Fibroblast of the conjunctiva (primary cell): ENCODE data around the gene NUB1.

Source experiments
- DNase-seq: peaks from one replicate; pipeline ENCODE4 v3.0.0-alpha.2; 2010; ENCODE audit warnings: low read depth

Gene NUB1

DNA sequence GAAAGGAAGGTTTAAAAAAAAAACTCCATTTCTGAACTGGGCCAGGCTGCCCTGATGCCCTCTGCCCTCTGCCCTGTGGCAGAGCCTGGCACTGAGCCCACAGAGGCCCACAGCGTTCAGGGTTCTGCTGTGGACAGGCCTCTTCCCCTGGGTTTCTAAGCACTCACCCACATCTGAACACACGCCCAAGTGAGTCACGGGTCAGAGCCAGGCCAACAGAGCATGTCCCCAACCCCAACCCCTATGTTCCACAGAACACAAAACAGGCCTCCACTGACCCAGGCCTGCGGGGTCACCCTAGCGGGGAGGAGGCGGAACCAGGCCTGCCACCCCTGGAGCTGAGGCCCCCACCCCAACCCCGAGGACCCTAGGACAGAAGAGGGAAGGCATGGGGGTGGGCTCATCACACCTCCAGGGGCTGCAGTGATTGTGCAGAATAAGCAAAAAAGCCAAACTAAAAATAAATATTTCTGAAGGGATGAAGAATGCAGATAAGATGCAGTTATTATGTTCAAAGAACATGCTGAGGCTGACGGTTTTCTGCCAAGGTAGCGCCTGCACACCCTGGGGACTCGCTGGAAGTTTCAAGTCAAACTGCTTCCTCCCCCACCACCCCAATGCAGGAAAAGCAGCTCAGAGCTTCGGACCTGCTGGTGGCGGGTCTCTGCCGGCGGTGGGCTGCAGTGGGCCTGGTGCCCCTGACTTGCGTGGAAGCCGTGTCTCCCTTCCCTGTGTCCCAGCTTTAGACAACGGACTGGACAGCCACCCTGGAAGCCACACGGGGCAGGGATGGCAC is 62.8 kb downstream of the NUB1 start:
- no peak for DNase-seq

DNA sequence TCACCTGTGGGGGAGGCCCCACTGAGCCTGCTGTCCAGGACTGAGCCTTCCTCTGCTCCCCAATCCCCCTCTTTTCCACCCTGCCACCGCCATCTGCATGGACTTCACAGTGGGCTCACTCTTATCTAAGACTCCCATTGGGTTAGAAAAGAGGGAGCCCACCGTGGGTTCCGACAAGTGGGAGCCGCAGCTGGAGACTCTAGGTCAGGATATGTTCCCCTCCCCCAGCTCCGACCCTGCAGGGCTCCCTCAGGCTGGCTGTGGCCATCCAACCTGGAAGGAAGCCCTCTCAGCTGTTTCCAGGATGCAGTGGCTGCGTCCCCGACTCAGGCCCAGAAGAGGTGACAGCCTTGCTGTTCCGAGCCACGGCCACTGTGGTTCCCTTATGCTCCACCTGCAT is 63.4 kb downstream of the NUB1 start:
- no peak for DNase-seq

DNA sequence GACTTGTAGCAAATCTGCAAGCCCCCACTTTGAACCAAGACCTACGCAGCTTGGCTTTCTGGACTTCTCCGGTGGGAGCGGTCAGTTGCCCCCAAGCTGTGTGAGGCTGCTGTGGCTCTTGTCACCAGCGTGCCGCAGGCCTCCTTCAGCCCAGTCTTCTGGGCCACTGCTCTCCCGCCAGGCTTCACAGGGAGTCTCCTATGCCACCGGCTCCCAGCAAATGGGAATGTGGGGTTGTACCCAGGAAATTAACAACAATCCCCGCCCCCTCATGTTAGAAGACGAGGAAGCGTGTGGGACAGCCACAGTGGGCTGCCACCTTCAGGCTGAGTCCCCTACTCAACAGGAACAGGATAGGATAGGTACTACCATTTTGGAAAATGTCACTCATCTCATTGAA is 64.0 kb downstream of the NUB1 start:
- DNase-seq = no peak

DNA sequence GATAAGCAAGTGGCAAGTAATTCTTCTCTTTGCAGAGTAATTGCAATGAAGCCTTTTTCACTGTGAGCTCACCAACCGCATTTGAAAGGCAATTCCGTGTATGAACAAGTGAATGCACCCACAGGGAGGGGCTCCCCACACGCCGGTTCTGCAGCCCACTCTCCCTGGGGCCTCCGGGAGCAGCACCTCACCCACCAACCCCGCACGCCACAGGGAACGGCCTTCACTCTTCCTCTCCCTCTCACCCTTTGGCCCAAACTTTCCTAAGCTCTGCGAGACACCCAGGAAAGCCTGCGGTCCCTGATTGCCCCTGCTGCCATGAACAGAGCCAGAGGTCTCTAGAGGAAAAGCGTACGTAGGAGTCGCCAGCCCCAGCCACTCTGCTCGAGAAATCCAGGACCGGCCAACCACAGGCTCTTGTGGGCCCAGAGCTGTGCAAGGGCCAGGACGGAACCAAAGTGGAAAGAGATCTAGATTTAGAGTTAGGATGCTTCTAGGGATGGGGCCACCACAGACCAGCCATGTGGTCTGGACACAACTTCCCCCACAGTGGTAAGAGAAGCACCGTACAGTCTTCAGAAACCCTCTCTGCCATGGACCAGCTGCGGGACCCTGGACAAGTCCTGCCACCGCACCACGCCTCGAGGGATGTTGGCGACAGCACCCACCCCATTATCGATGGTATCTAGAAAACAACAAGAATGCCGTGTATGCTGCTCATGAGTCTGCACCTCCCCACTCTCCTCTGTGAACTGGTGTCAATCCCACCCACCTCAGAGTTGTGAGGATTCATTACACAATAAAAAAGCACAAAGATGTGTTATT is 64.7 kb downstream of the NUB1 start:
- no peak for DNase-seq

DNA sequence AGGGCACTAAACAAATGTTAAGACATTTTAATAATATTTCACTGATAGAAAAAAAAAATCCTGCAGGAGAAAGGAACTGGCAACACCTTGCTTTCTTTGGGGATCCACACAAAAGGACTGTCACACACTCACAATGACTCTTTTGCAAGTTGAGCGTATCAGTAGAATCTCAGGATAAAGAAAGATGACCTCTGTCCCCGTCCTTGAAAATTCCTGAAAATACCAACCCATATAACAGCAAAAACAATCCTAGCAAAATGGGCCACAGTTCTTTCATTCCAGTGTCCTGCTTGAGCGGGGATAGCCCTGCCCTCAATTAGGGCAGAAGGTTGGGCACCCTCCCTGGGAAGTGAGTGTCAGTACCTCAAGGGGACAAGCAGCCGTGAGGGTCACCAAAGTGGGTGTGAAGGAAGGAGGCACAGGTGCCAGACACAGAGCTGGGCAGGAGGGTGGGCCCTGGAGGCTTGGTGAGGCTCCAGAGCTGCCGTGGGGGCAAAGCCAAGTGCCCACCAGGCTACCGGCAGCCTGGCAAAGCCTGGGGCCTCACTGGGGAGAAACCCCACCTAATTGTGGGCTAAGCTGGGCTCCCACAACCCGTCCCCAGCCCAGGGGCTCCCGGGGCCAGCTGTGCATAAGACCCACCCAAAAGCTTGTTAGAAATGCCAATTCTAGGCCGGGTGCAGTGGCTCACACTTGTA is 65.4 kb downstream of the NUB1 start:
- no peak for DNase-seq

DNA sequence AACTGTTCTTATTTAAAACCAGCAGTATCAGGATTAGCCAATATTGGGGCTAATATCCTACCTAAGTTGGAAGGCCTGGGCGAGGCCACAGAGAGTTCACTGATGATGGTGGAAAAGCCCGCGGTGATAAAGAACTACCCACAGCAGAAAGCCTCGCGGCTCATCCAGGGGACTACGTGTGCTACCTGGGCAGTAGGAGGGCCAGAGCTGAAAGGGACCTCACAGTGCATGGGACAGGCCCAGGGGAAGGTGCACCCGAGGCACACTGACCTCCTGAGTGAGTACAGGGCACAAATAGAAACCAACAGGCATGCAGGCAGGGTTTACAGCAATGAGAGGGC is 66.9 kb downstream of the NUB1 start:
- DNase-seq = no peak

DNA sequence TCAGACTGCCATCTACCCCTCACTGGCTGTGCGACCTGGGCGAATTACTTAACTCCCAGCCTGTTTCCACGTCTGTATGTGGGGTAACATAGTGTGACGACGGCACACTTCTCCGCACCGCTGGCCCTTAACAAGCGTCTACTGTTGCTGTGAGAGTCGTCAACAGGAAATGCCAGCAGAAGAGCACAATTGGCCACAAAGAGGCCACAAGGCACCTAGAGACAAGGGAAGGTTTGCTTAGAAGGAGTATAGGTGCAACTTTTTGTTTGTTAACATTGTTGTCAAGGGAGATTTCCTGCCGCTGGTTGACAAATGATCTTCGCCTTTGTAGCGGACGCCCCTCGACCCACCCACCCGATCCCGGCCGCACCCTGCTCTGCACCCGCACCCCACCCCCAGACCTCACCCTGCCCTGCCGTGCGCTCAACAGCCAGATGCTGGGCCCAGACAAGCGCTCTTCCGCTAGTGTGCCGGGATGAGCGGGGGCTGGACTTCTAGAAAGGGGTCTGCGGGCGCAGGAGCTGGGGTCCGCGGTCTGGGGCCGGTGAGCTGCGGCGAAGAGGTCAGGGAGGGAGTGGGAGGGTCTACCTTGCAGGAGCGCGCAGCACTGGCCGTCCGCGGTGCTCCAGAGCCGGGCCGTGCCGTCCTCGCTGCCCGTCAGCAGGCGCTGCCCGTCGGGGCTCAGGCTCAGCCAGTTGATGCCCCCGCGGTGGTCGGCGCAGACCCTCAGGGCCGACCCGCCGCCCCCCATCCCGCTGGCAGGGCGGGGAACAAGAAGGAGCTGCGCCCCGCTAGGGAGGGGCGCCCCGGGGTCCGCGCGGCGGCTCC is 67.4 kb downstream of the NUB1 start:
- no peak for DNase-seq

DNA sequence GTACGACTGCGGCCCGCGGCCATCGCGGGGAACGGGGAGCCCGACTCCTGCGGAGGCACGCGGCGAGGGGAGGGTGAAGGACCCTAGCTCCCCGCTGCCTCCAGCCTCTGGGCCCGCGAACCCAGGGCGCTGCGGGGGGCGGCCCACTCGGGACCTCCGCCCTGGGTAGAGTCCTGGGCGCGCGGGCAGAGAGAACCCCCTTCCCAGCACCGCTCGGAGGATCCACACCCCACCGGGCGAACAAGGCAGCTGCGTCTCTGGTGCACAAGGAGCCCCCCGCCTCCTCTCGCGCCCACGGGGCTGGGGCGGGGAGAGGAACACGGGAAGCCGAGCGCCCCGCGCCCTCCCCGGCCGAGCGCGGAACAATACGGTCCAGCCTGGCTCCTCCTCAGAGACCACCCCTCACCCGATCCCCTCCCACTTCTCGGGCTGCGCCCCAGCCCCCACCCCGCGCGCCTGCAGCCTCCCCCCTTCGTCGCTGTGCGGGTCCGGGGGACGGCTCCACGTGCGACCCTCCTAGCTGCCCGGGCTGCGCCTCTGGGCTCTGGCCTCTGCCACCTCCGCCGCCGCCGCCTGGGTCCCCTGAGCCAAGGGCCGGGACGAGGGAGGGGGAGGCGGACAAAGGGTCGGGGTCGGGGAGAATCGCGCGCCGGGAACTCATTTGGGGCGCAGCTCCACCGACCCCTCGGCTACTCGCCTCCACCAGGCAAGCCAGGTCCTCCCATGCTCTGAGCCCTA is 68.2 kb downstream of the NUB1 start, which contains the start of gene WDR86:
TSS of gene WDR86 (minus strand) at position 372 of the 738 bp plus-strand sequence. CDS start 449 bp downstream, outside the sequence.
- no peak for DNase-seq

DNA sequence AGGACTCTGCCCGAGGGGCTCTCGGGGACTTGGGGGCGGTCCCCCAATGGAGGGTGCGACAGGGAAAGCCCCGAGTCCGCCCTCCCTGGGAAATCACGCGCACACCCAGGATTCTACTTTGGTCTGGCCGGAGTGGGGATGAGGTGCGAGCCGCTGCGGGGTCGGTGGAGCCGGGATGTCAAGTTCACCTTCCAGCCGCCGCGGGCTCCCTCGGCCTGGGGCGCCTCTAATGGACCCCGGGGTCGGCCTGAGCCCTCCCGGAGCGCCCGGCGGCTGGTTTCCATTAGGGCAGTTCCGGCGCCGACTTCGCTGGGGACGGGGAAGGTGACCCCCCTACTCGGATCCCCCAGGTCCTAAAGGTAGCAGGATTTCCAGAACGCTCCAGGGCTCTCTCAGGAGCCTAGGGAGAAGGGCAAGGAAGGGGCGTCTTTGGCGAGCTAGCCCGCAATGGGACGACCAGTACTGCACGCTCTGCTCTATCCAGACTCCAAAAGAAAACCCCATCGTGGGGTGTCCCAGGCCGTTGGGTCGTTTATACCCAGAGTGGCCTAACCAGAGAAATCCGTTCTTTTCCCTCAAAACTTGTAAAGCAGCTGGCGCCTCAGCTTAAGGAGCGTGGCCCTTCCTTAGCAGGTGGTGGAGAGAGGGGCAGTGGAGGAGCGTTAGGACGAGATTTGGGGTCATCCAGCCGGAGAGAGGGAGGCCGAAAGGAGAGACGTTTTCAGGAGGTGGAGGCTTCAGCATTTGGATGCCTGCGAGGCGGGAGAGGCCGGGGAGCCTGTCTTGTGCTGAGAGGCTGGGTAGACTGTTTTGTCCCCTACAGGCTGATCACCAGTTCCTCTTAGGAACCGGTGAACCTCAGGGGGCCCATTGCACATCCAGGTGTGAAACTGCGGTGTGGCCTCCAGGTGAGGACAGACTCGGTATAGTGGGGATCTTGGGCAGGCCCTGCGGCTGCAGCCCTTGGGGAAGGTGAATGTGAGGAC is 69.1 kb downstream of the NUB1 start:
- no peak for DNase-seq

DNA sequence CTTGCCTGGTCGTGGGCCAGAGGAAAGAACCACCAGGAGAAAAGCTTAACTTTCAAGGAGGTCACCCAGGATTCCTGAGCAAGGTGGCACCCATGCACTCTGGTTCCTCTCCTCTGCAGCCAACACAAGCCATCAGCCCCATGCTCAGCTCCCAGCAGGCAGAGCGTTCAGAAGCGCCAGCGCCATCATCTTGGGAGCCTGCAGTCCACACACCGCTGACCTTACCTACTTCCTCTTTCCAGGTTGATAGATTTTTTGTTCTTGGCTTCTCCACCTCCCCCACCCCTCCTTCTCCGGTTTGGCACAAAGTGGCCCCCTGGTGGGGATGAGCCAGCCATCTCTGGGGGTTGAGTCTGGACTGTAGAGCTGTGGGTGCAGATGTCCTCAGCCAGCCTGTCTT is 69.9 kb downstream of the NUB1 start:
- no peak for DNase-seq

DNA sequence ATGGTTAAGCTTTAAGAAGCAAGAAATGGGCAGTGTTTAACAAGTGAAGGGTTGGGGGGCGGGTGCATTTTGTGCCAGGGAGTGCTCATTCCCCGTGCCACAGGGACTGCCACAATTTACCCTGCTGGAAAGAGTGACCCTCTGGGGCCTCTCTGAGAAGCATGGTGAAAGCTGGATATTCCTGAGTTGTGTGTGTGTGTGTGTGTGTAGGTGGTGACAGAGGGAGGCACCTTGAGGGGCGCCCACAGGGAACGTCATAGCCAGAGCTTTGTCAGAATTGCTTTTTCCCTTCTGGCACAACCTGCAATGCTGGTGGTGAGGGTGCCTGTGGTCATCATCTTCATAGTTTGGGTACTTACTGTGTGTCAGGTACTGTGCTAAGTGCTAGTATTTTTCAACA is 70.7 kb downstream of the NUB1 start:
- DNase-seq = no peak

DNA sequence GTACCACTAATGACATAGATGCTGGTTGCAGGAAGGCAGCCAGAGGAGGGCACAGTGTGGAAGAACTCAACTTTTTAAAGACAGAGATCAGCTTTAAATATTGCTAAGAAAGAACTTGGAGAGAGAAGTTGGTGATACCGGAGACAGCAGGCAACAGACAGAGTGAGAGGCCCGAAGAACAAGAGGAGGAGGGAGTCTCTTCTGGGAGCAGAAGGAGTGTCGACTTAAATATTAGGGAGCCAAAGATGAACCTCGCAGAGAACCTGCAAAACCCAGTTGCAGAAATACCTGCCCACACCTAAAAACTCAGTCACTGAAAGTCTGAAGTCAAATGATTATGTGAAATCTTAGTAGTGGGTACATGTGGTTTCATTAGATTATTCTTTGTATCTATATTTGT is 71.6 kb downstream of the NUB1 start:
- DNase-seq = no peak

DNA sequence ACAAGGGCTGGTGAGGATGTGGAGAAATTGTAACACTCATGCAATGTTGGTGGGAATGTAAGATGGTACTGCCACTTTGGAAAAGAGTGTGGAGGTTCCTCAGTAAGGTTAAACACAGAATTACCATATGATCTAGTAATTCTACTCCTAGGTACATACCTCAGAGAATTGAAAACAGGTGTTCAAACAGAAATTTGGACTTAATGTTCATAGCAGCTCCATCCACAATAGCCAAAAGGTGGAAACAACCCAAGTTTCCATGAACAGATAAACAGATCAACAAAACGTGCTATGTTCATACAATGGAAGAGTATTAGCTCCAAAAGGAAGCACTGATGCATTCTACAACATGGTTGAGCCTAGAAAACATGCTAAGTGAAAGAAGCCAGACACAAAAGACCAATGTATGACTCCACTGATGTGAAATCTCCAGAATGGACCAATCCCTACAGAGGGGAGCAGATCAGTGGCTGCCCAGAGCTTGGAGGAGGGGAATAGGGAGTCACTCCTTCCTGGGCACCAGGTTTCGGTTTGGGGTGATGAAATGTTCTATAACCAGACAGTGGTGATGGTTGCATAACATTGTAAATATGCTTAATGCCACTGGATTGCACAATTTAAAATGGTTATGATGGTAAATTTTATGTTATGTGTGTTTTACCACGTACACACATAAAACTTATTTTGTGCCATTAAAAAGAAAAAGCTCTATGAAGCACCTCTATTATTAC is 73.9 kb downstream of the NUB1 start:
- peak; percentile 73 for DNase-seq

DNA sequence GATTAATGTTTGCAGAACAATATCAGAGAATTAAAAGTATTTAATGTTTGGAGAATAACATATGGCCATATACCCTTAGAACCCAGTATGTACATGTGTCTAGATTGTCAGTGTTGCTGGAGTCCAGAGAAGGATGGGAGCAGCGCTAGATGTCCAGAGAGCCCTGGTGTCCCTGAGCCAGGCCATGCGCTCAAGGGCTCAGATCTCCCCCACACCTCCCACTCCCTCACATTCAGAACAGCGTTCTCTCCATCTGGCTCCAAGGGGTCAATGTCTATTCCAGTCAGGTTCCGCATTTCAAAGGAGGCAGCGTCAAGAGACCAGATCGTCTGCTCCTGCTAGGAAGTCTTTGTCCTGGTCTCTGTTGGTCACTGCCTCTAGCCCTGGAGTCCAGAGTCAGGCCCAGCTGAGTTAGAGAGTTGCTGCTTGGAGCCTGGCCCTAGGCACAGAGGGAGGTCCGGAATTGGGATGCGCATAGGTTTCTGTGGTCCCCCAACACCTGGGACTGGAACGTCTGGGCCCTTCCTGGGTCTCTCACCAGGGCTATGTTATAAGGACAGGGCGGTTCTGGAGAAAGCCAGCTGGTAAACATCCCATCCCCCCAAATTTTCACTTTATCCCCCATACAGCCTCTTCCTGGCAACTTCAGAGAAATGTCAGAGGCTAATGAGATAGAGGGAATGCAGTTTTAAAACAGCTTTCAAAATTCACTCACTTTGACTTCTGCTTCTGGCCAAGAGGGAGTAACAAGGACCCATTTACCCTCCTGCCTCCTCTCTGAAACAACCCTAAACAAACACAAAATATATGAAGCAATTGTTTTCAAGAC is 74.7 kb downstream of the NUB1 start:
- DNase-seq = no peak

DNA sequence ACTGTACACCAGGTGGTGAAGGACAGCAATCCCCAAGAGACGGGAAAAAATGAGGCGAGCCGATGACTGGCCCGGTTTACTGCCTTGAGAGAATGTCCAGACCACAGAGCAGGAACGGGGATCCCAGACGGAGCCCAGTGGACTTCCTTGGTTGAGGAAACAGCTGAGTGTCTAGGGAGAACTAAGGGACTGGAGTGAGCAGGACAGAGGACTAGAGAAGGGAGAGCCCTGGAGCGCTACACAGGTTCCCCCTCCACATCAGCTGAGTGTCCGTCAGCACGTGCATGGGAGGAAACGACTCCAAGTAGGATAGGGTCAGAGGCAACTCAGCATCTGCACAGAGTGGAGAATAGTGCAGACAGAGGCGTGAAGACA is 75.3 kb downstream of the NUB1 start:
- no peak for DNase-seq

DNA sequence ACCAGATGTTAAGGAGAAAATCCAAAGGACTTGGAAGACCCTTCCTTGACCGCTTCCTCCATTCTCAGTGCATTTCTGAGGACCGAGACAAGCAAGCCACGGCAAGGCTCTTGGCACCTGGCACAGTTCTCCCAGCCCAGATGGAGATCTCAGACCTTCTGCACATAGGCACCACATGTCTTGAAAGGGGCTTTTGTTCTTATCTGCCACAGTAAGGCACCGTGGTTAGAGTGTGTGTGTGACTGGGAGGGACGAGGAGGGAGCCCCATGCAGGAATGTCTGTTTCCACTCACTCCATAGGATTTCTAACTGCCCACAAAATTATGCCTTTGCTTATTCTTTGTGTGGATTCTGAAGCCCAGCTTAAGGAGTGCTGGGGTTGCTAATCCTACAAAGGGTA is 78.5 kb downstream of the NUB1 start:
- DNase-seq = no peak

DNA sequence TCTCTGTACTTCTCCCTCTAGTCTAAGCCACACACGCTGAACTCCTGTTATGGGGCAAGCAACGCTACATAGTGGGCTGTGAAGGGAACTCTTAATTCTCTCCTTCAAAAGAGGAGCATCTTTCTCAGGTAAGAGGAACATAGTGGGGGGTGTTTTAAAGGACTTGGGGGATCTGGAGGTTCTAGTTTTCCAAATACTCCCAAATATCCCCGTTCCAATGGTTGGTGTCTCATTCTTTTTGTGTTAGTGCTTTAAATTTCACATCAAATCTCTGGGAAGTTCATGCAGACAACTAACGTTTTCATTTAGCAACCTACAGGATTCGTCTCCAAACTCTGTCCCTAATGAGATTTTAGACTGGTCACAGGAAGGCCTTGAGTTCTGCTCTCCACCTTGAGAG is 80.6 kb downstream of the NUB1 start:
- DNase-seq = no peak

DNA sequence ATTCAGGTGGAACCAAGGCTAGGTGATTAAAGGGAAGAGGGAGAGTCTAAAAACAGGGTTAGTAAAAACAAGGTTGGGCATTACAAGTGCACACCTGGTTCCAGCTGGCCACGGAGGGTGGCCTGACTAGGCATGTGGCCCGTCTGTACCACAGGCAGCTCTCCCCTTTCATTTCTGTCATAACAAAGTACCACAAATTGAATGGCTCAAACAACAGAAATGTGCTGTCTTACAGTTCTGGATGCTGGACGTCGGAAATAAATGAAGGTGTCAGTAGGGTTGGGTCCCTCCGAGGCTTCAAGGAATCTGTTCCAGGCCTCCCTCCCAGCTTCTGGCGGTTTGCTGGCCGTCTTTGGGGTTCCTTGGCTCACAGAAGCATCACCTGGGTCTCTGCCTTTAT is 81.6 kb downstream of the NUB1 start:
- DNase-seq = no peak

DNA sequence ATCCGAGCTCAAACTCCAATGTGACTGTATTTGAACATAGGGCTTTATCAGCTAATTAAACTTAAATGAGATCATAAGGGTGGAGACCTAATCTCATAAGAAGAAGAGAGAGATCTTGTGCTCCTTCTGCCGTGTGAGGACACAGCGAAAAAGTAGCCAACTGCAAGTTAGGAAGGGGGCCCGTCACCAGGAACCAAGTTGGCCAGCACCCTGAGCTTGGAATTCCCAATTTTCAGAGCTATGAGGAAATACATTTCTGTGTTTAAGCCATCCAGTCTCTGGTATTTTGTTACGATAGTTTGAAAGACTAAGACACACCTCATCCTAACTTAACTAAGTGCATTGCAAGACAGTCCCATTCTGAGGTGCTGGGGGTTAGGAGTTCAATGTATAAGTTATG is 82.3 kb downstream of the NUB1 start:
- no peak for DNase-seq
